D721Med (cell line): ENCODE data around the gene NACAD.

Source experiments
- DNase-seq: peaks from one replicate; pipeline ENCODE4 v3.0.0; 2011; ENCODE audit warnings: low spot score; ENCODE audit not compliant: insufficient read length
- FAIRE-seq: peaks from 2 replicates; lab custom pipeline; 2011; peaks lifted over from hg19 to GRCh38; lab: Jason Lieb, UNC
- CTCF ChIP-seq: IDR thresholded peaks from 2 replicates; pipeline ENCODE4 v1.5.1; 2012; ENCODE audit warnings: mild to moderate bottlenecking, control low read depth; ENCODE audit not compliant: insufficient read depth; ENCODE audit errors: missing control alignments

NACAD gene

GRCh38 chr7:45088146-45088701, 545 bp downstream of the NACAD start:
- FAIRE-seq (no peak), DNase-seq (no peak)
- TF ChIP-seq CTCF = no peak

GRCh38 chr7:45087301-45088145, 1.2 kb downstream of the NACAD start:
- TF ChIP-seq CTCF = no peak
- DNase-seq = no peak
- FAIRE-seq = no peak

GRCh38 chr7:45086331-45087065, 2.3 kb downstream of the NACAD start:
- DNase-seq (no peak), FAIRE-seq (no peak)
- TF ChIP-seq CTCF = no peak

GRCh38 chr7:45085619-45086200, 3.1 kb downstream of the NACAD start:
- DNase-seq (no peak), FAIRE-seq (no peak)
- no peak for TF ChIP-seq CTCF

- no peak for FAIRE-seq
- DNase-seq = no peak
- TF ChIP-seq CTCF = no peak
Measured at GRCh38 chr7:45084901-45085618, 3.7 kb downstream of the NACAD start.

- DNase-seq (no peak), FAIRE-seq (no peak)
- no peak for TF ChIP-seq CTCF
Measured at GRCh38 chr7:45084336-45084735, 4.4 kb downstream of the NACAD start.
